NK-92 (cell line): ENCODE results near the gene SLC47A2.

ENCODE experiments used
- DNase-seq: peaks from one replicate; lab custom pipeline; 2025; ENCODE audit not compliant: unreplicated experiment; lab: John Stamatoyannopoulos, UW

The SLC47A2 gene

DNA sequence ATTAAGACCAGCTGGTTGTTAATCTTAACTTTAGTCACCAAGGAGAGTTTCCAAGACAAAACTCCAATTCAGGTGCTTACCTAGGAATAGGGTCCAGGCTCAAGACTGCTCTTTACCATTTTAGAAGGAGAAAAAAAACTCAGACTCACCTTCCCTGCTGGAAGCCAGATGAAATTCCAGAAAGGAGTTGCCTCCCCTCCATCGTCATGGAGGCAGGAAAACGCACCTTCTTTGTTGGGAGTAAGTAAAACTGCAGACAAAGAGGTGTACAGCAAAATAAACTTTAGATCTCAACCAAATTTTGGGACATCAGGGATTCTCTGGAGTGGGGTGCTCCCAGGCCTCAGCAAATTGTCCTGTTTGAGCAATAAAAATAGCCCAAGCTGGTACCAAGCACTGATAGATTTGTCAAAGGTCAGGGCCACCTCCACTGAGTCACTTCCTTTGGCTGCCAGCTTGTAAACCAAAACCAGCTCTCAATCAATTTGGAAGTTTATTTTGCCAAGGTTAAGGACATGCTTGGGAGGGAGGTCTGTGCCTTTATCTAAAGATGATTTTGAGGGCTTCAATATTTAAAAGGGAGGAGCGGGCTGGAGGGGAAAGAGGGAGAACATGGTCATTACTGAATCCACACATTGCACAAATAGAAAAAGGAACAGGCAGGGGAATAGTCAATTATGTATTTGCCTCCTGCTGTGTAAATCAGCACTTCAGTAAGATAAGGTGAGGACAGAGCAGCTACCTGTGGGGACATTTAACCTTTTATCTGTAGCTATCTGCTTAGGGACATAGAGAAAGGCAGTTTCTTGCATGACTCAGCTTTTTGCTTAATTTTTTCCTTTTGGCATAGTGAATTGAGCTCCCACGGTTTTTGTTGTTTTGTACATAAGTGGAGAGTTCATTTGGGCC is 69.3 kb downstream of the SLC47A2 start:
- no peak for DNase-seq

DNA sequence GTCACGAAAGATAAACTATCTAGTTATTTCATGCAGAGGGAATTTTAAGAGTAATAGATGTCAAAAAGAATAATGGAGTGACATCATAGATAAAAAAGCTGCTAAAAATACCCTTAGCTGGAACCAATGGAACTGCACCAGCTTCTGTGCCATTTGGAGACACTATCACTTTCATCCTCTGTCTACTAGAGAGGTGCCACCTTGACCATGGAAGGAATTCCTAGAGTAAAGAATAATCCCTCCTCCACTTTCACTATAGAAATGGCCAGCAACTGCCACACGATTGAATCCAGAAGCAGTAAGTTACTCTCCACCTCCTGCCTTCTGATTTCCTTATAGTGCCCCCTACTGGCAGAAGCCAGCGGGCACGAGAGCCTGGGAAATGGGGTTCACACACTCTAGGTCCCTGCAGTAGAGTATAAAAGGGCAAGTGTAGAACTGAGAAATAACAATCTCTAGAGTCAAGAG is 70.6 kb downstream of the SLC47A2 start:
- no peak for DNase-seq

DNA sequence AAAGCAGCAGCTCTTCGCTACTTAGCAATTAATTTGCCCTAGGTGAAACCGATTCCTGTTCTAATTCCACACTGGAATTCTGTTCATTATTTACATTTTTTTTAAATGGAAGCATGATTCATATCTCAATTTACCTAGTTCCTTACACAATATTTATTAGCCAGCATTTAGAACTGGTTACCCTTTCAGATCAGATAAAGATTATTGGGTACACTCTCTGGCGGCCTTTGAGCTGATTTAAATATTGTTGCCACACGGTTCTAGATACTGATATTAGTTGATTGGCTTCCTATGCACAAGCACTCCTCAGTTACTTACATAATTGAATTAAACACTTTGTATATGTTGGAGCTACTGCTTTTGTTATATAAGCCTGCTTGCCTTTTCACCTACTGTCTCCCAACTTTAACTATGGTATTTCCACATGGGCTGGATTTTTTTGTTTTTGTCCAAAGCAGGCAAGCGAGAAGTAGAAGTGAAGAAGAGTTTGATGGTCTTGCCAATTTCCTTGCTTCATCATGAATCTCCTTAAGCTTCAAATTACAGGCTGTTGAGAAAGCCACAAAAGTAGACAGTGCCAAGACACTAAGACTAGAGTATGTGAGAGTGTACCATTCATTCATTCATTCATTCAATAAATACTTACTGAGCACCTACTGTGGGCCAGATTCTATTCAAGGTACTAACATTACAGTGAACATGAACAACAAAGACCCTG is 71.7 kb downstream of the SLC47A2 start:
- DNase-seq: no peak

DNA sequence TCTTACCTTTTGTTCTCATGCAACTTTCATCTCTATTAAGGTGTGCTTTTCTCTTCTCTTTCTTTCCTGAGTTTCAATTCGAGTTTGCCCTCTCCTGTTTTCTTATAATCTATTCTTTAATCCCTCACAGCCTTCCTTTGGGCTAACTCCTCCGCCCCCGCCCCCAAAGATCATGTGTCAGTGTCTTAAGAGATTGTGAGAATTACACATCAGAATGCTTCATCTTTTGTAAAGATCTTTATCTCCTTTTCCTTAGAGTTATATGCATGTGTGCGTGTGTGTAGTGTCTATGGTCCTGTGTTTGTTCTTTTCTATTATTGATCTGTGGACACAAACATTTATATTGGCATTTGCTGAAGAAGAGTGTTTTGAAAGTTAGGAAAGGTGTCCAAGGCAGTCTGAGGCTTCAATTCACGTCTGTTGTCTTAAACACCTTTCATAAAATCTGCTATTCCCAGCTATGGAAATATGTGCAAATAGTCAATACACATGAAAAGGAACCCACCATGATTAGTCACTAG is 74.0 kb downstream of the SLC47A2 start:
- no peak for DNase-seq

DNA sequence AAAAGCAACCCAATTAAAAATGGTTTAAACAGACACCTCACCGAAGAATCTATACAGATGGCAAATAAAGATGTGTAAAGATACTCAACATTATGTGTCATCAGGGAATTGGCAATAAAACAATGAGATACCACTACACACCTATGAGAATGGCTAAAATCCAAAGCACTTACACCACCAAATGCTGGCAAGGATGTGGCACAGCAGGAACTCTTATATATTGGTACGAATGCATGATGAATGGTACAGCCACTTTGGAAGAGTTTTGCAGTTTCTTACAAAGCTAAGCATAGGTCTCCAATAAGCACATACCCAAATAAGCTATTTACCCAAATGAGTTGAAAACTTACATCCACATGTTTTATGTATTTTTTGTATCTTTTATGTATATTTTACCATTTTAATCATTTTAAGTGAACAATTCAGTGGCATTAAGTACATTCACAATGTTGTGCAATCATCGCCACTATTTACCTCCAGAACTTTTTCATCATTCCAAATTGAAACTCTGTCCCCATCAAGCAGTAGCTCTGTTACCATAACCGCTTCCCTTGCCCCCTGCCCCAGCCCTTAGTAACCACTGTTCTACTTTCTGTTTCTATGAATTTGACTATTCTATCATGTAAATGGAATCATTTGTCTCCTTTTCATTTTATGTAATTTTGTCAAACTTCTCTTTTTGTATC is 74.6 kb downstream of the SLC47A2 start:
- no peak for DNase-seq

DNA sequence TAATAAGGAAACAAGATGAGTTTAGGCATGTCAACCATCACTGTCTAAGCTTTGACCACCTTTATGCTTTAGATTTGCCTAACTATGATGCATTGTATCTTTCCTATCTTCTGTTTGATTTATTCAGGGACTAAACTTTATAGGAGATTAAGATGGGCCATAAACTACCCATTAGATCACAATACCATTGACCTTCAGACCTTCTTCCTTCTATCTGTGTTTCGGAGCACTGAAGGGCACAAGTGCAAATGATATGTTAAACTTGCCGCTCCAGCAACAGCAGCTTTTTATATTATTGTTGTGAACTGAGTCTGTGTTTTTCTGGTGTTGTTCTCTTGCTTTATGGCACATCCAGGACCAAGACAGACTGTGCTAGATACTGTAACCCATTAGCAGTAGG is 84.5 kb downstream of the SLC47A2 start:
- no peak for DNase-seq

DNA sequence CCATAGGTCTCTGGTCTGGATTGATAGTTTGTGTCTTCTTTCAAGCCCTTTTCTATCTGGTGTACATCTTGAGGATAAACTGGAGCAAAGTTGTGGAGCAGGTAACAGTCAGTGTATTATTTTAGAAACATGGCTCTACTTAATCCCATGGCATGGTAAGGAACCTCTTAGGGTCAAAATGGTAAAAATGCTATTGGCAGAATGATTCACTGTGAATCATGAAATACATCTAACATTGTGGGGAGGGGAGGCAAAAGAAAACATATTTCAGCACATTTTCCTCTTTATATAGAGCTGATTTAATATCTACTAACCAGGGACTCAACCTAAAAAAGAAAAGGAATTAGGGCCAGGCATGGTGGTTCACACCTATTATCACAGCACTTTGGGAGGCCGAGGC is 85.7 kb downstream of the SLC47A2 start:
- DNase-seq: no peak

DNA sequence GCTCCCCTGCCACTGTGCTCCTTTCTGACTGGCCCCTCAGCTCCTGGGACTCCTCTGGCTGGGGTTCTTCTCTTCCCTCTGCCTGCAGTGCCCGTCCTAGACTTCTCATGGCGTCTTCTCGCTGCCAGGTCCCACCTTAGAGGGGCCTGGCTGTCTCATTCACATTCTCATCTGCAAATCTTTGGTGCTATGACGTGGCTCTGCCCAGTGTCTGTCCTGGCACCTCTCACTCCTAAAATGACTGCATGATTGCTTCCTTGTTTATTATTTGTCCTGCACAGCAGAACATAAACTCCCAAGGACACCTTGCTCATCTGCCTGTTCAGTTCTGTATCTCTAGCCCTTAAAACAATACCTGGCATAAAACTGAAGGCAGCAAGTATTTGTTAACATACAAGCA is 86.3 kb downstream of the SLC47A2 start:
- no peak for DNase-seq

DNA sequence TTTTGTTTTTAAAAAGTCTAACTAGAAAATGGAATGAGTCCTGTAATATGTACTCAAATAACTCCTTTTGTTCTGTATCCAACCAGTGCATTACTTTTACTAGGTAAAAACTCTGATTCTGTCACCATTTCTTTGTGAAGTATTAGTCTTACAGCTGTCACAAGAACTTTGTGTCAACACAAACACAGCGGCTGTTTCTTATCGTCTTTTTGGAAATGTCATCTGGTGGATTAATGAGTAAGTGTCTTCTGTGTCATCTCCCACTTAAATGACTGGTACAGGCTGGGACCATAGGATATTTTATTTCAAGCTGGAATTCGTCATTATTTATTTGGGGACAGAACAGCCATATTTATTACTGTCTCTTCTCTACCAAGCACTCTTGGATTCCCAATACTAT is 86.9 kb downstream of the SLC47A2 start:
- DNase-seq: no peak
